RWPE1 (cell line): Measurements from ENCODE around the gene VWA7.
A peak's percentile ranks its signal among the peaks of the same experiment; 100 is the strongest.

Experiments used
- CTCF ChIA-PET: fragments of 350-600 bp; sonication (Branson Sonifier 250); formaldehyde crosslinking; extraction: SDS; loops from one replicate; lab custom pipeline; 2021; lab: Yijun Ruan, JAX
- POLR2A ChIA-PET: fragments of 400-600 bp; formaldehyde crosslinking; extraction: SDS; loops from one replicate; lab custom pipeline; 2020; ENCODE audit warnings: antibody characterized with exemption; ENCODE audit not compliant: low non-redundant PET; lab: Yijun Ruan, JAX
- DNase-seq: peaks from one replicate; pipeline ENCODE4 v3.0.0; 2012; ENCODE audit warnings: low spot score
- H3K27ac ChIP-seq: fragments of 450-650 bp; 2 replicates; pipeline ENCODE4 v1.5.1; 2017
- CTCF ChIP-seq: fragments of 450-650 bp; conservative IDR thresholded peaks from 2 replicates; pipeline ENCODE4 v1.5.1; 2017; ENCODE audit warnings: low read depth, mild to moderate bottlenecking

VWA7 gene

GRCh38 chr6:31775633-31776484 lies 1.3 kb downstream of the VWA7 start:
- ChIA-PET CTCF (interaction anchor here (1.0 to 1.6 kb wide), 2 partner anchors 15 to 54 kb away, joined by 3 to 4 read pairs; no protein-coding TSS in a partner anchor), POLR2A (no interaction called here)
- DNase-seq, result no peak
- TF ChIP-seq CTCF, result no peak
- peak overlapping the region; percentile 89 for H3K27ac ChIP-seq

GRCh38 chr6:31775184-31775583 lies 1.9 kb downstream of the VWA7 start:
- POLR2A ChIA-PET, result no interaction called here
- CTCF ChIA-PET, result interaction anchor here (0.6 to 1.6 kb wide), 3 partner anchors 16 to 55 kb away, joined by 3 to 8 read pairs (median 4); no protein-coding TSS in a partner anchor
- peak overlapping the region; percentile 89 for H3K27ac ChIP-seq
- TF ChIP-seq CTCF, result no peak
- peak; percentile 26 for DNase-seq

- DNase-seq, result no peak
- peak overlapping the region; percentile 38 for H3K27ac ChIP-seq
- ChIA-PET CTCF (interaction anchor here (0.7 kb wide), 1 partner anchor 11 kb away, joined by 3 read pairs; no protein-coding TSS in a partner anchor), POLR2A (no interaction called here)
- TF ChIP-seq CTCF, result no peak
Measured at GRCh38 chr6:31771992-31772358, 5.2 kb downstream of the VWA7 start.

- ChIA-PET CTCF (interaction anchor here (0.6 to 2.1 kb wide), 3 partner anchors 36 to 93 kb away, joined by 5 to 11 read pairs (median 8); partner anchors contain the start of gene LSM2), POLR2A (interaction anchor here (0.7 kb wide), 1 partner anchor 41 kb away, joined by 4 read pairs; no protein-coding TSS in a partner anchor)
- TF ChIP-seq CTCF, result no peak
- 0 out of 2 replicates have a peak overlapping the region, but pooled peaks have one; percentile 23 for H3K27ac ChIP-seq
- DNase-seq, result no peak
Measured at GRCh38 chr6:31770860-31771259, 6.3 kb downstream of the VWA7 start.

GRCh38 chr6:31769684-31770371 lies 7.3 kb downstream of the VWA7 start:
- peak; percentile 36; the same call in 1 of the 2 replicates for TF ChIP-seq CTCF
- ChIA-PET POLR2A (no interaction called here), CTCF (interaction anchor here (0.5 to 2.1 kb wide), 22 partner anchors 9 to 787 kb away, joined by 3 to 11 read pairs (median 4); partner anchors contain the start of genes LSM2, LY6G5C, LY6G6C and MSH5)
- peak; percentile 85 for DNase-seq
- H3K27ac ChIP-seq, result peak overlapping the region; percentile 23; the same call in 1 of the 2 replicates
